ENCODE data around the gene PTGES.

PTGES gene

DNA sequence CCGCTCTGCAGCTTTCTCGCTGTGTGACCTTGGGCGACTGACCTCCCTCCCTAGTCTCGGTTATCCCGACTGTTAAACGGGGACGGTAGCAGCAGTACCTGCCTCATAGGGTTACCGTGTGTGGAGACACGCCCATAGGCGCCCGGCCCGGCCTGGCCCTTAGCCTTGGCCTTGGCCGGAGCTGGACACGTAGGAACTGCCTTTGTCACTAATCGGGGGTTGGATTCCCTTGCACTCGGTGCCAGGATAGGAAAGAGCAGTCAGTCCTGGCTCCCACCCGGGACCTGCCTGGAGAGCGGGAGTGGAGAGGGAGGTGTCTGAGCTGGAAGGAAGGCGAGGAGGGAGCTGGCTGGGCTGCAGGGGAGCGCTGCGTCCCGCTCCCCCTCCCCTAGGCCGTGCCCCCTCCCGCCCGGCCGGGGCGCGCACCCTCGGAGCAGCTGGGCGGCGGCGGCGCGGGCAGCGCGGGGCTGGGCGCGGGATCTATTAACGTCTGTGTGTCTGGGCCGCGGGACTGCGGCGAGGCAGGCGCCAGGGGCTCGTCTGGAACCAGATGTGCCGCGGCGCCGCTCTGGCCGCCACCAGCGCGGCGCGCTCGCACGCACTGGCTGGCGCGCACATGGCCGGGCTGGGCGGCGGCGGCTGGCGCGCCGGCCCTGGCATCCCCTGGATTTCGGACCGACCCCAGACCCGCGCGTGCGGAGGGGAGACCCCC is 55.7 kb downstream of the PTGES start:
- DNase-seq (ENCODE audit: low read depth, low spot score): no peak
- H3K27ac ChIP-seq: no peak overlapping the region

DNA sequence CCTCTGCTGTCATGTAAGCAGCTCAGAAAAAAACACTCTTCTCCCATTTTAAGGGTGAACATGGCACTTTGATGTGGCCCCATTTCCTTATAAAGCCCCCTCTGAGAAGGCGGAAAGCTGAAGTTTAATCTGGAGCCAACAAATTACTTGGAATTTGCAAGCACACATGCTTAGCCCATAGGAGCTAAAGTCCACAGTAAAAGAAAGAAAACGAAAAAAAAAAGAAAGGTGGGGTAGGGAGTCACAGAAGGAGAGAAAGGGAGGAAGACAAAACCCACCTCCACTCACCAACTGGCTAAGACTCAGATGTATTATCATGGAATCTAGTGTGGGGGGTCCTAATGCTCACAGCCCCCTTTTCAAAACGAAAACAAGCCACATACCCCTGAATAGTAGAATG is 57.0 kb downstream of the PTGES start:
- H3K27ac ChIP-seq: no peak overlapping the region
- DNase-seq (ENCODE audit: low read depth, low spot score): no peak

DNA sequence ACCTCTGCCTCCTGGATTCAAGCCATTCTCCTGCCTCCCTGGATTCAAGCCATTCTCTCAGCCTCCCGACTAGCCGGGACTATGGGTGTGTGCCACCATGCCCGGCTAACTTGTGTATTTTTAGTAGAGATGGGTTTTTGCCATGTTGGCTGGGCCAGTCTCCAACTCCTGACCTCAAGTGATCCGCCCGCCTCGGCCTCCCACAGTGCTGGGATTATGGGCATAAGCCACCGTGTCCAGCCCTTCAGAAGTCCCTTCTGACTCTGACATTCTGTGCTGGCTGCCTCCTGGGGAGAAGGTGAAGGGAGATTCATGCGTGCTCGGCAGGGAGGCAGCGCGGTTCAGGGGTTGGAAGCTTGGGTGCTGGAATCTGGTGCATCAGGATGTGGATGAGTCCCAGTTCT is 58.6 kb downstream of the PTGES start:
- H3K27ac ChIP-seq: no peak overlapping the region
- DNase-seq (ENCODE audit: low read depth, low spot score): no peak

DNA sequence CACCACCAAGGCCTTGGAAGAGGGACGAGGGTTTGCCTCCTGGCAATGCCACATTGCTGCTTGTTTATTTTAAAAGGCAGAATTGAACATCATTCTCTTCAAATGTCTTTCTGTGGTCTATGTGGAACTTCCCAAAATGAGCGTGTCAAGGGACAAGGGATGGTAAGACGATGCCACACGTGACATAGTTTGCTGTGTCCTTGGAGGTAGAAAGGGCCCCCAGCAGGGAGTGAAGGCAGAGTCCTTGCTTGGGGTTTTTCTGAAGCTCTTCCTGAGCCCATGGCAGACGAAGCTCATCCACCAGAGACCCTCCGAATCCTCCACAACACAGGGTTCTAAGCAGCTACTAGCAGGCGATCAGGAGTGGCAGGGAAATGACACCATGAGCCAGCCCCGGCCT is 59.1 kb downstream of the PTGES start:
- H3K27ac ChIP-seq: no peak overlapping the region
- DNase-seq (ENCODE audit: low read depth, low spot score): no peak

DNA sequence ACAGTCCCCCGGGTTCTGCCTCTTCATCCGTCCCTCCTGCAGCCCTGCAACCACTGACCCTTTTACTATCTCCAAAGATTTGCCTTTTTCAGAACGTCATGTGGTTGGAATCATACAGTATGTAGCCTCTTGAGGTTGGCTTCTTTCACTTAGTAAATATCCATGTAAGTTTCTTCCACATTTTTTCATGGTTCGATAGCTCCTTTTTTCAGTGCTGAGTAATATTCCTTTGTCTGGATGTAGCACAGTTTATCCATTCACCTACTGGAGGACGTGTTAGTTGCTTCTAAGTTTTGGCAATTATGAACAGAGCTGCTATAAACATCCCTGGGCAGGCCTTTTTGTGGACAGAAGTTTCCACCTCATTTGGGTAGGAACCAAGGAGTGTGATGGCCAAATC is 60.3 kb downstream of the PTGES start:
- no peak overlapping the region for H3K27ac ChIP-seq
- DNase-seq (ENCODE audit: low read depth, low spot score): no peak

Data from epithelial cell of prostate (primary cell).